Endometrium (tissue), 2 donors: ENCODE results near the gene KCNIP2.
"Not testable (repeated sequence)": the region's sequence is repeated elsewhere in the genome, so short reads cannot be mapped to it uniquely, and the experiment has no call there.

ENCODE experiments used
- FAIRE-seq: peaks from 2 replicates; lab custom pipeline; 2012; peaks lifted over from hg19 to GRCh38; lab: Jason Lieb, UNC
- donor health status: control.
- donor health status: control.

Gene KCNIP2

DNA sequence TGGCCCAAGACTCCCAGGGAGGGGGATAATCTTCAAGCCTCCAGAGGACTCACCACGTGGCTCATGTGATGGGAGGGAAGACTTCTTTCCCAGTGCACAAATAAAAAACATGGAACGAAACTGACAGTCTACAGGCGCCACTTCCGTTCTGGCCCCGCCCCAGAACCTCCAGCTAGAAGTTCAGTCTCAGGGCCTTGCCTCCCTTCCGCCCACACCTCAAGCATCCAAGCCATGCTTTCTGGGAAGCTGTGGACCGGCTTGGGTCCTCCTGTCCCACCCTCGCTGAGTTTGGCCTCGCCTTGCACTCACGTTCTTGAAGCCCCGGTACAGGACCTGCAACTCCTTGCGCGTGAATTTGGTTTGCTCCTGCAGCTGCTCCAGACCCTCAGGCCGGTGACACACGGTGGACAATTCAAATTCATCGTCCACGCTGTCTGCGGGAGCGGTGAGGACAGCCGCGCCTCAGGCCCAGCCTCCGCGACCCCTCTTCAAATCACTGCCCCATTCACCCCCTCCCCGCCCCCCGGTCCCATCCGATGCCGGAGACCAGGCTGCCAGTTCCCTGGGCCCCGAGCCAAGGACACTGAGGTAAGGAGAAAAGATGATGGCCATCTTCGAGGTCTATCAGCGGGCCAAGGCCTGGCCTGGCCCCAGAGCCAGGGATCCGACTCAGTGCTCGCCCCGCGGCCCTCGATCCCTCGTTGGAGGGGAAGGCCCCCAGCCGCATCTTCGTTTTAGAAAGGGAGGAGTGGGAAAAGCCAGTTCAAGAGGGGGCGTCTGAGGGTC, 14.6 kb downstream of the KCNIP2 start:
- FAIRE-seq, result no peak

DNA sequence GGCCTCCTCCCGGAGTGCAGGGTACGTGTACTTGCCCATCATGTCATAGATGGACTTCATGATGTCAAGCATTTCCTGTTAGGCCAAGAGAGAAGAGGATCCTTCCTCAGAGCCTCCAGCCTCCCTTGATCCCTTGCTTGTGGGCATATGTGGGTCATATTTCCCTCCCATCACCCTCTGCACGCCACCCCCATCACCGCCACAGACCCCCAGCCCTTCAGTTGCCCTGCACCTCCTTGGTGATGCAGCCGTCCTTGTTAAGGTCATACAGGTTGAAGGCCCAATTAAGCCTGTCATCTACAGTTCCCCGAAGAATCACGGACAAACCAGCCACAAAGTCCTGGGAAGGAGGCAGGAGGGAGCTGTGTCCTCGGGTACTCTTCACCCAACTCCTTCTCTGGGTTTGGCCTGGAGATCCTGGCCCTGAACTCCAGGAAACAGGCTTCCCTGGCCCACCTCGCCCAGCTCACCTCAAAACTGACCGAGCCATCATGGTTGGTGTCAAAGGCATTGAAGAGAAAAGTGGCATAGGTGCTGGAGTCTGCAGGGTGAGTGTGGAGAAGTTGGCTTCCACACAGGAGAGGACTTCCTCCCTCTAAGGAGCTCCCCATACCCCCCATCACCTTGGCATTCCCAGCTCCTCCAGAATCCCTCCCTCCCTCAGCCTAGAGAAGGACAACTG, 15.5 kb downstream of the KCNIP2 start:
- no peak for FAIRE-seq

- FAIRE-seq, result no peak
These were observed 16.7 kb downstream of the KCNIP2 start for GRCh38 chr10:101826852-101827434.

- FAIRE-seq, result no peak
These were observed 18.9 kb downstream of the KCNIP2 start for GRCh38 chr10:101824736-101825135.

DNA sequence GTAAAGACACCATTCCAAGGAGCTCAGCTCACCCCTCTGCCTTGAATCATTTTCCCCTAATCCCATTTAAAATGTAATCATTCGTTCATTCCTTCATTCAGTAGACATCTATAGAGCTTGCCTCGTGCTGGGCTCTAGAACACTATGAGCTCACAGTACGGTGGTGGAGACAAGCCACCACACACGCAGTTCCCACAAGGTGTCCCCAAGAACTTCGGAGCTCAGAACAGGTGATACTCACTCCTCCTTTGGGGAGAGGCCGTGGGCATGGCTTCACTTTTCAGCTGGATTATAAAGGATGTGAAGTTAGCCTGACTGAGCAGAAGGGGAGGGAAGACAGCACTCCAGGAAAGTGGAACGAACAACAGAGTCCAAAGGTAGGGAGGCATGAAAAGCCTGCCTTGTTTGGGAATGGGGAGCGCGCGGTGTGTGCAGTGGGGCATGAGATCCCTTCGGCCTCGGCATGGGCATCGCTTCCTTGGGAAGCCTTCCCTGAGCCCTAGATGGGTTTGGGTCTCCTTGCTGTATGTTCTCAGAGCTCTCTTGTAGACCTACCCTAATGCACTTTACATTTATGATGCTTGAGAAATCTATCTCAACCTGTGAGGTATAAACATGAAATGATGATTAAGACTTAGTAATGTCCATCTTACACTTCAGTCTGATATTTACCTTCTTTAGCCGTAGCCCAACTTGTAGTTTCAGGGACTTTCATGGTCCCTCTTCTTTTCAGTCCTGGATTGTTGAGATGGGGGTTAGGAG, 24.5 kb downstream of the KCNIP2 start:
- no peak for FAIRE-seq

DNA sequence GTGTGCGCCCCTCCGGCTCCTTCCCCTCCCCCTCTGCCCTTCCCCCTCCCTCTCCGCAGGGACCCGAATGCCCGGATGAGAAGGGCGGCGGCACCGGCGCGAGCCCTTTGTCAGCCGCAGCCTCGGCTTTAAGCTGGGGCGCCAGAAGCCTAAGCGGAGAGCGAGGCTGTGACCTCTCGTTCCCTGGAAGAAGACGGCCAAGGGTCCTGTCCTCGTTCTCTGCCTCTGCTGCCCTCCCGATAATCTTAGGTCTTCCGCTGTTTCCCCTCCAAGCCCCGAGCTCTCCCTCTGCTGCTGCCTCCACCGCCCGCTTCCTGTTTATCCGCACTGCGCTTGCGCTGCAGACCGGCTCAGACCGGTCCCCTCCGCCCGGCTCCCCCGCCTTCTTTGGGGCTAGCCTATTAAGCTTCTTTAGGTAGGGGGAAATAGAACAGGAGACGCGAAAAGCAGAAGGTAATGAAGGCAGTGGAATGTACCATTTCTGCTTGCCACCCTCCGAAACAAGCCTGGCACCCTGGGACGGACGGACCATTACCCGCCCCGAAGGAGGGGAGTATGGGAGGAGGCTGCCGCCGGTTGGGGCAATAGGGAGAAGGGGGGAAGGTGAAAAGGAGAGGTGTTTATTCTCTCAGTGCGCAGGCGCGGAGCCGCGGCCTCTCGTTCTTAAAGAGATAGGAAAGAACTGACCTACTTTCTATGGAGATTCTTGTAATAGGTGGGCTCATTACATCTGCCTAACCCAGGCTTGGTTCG, 25.3 kb downstream of the KCNIP2 start, which contains the start of gene OGA:
TSS of gene OGA (minus strand) at position 326 of the 753 bp plus-strand sequence. CDS start 422 bp downstream, outside the sequence.
- peak; percentile 99 for FAIRE-seq

GRCh38 chr10:101817337-101818118, 26.1 kb downstream of the KCNIP2 start:
- peak; percentile 18 for FAIRE-seq

DNA sequence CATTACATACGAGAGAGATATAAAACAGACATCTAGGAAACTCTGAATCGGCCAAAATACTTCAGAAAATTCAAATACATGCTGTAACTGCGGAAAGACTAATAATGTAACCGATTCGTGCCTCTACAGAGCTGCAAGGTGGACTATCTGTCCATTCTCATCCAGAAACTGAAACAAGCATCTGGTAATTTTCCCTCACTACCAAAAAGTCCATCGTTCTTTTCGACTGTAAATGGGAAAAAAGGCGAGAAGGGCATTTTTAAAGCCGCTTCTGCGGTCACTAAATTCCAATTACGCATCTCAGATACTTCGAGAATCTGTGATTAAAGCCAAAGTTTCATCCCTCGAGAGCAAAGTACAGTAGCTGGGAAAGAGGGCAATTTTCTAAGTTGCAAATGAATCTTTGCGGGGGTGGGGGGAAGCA, 26.7 kb downstream of the KCNIP2 start:
- FAIRE-seq, result no peak

DNA sequence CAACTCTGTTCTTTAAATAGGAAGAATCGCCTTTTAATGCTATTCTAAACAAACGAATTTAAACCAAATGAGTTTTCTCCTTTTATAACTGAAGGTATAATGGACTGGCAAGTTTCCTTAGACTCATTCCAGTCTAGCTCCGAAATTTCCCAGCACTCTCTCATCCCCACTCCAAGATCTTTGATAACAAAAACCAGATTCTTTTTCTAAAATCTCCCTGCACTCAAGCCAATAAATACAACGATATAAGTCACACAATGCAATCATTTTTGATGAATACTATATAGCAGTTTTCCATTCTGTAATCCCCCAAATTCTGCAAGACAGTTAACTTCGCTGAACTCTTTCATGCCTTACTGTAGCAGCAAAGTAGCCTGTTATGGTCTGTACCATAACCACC, 27.2 kb downstream of the KCNIP2 start:
- FAIRE-seq, result no peak

DNA sequence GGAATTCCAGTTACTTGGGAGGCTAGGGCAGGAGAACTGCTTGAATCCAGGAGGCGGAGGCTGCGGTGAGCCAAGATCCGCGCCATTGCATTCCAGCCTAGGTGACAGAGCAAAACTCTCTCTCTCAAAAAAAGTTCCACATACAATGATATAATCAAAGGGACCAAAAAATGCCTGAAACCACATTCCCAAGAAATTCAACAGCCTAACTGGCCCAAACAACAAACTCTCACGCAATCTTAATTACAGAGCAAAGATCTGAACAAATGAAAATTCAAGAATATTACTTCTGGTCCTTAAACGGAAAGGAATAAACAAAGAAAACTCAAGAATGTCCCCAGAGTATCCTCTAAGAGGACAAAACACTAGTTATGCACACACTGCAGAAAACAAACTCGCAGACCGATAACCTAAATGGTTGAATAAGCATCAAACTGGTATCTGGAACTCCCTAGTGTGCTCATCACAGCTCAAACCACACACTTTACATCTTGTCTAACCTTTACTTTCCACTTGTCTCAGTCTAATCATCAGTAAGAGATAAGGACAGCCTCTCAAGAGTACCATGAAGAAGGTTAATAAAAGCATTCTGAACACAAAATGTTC, 29.0 kb downstream of the KCNIP2 start:
- FAIRE-seq, result no peak

DNA sequence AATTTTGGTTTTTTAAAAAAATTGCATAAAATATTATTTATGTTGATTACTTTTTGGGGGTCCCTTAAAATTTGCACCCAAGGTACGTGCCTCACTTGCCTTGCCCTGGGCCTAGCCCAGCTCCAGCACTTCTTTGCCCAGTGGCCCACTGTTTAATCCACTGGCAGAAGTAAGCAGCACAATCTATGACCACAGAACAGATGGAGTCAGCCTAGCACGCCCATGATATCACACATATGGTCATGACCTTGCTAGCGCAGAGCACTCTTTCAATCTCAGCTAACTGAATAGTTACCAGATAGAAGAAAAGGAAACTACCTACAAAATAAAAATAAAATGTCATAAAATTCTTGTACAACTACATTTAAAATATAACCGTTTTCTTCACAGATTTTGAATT, 31.0 kb downstream of the KCNIP2 start:
- no peak for FAIRE-seq

DNA sequence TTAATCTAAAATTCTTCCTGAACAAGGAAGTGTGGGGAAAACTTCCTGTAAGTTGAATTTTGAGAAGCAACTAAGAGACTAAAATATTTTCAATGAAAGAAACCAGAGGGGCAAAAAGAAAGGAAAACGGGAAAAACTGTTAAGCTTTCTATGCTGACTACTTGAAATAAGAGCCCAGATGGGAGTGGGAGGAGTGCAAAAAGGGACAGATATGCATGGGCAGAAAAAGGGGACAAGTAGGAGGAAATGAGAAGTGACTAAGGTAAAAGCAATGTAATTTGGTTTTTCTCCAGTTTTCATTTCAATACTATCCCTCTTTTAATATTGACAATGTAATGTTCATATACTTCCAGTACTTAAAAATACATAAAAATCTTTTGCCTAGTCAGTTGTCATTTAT, 36.4 kb downstream of the KCNIP2 start:
- FAIRE-seq, result no peak

DNA sequence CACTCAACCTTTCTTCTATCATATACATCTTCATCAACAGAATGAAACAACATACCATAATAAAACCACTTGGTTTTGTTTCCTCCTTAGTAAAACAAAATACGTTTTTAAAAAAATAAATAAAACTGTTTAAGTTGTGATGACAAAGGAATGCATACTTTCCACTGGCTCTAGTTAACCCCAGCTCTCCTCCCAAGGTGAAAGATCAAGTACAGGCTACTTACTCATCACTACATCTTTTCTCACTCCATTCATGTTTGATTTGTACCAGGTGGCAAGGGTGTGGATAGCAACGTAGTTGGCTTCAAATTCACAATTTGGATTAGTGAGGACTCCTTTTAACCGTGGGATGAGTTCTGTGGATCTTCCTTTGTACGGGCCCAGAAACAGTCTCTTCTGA, 40.1 kb downstream of the KCNIP2 start:
- FAIRE-seq, result no peak

DNA sequence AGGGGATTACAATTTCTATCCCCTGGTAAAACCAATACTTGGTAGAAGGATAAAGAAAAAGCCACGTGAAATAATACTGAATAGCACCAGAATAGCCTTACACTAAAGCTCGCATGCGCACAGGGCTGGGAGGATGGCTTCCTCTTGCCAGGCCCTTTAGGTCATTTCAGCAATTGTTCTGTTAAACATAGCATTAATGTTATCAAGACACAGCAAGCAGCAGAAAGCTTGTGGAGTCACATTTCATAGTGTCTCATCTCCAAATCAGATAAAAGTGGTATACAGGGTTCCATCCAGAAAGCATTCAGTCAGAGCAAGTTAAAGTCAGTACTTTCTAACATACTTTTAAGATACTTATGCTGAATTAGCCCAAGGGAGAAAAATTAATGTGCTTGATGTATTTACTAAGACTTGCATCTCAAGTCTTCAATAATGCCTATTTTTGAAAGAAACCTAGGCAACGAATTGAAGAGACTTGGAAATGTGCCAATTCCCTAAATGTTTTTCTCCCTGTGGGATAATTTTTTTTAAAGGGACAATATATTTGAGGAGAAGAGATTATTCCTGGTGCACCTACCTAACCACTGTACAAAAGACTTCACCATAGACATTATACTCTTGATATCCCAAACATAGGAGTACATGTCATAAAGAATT, 46.1 kb downstream of the KCNIP2 start:
- FAIRE-seq, result no peak

GRCh38 chr10:101793526-101793925, 50.1 kb downstream of the KCNIP2 start:
- no peak for FAIRE-seq

DNA sequence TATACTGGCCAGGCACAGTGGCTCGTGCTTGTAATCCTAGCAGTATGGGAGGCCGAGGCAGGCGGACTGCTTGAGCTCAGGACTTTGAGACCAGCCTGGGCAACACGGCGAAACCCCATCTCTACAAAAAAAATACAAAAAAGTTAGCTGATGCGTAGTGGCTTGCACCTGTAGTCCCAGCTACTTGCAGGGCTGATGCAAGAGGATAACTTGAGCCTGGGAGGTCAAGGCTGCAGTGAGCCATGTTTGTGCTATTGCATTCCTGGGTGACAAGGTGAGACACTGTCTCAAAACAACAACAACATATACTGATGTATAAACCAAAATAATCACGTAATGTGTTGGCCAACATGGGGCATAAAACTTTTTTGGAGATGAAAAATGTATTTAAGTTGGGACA, 53.9 kb downstream of the KCNIP2 start:
- no peak for FAIRE-seq

DNA sequence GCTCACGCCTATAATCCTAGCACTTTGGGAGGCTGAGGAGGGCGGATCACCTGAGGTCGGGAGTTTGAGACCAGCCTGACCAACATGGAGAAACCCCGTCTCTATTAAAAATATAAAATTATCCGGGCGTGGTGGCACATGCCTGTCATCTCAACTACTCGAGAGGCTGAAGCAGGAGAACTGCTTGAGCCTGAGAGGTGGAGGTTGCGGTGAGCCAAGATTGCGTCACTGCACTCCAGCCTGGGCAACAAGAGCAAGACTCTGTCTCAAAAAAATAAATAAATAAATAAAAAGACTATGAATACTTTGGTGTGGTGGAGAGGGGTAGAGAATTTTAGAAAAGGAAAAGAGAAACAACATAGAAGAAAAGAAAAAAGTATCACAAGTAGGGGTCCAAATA, 54.4 kb downstream of the KCNIP2 start:
- not testable (repeated sequence) for FAIRE-seq

- FAIRE-seq, result no peak
These were observed 57.8 kb downstream of the KCNIP2 start for GRCh38 chr10:101785801-101786200.

GRCh38 chr10:101784558-101784957, 59.0 kb downstream of the KCNIP2 start:
- FAIRE-seq, result no peak

- FAIRE-seq, result no peak
These were observed 59.9 kb downstream of the KCNIP2 start for GRCh38 chr10:101783736-101784118.
